ENCODE results near the gene NPAS4.
"Not testable (repeated sequence)": the region's sequence is repeated elsewhere in the genome, so short reads cannot be mapped to it uniquely, and the experiment has no call there.

The NPAS4 gene

DNA sequence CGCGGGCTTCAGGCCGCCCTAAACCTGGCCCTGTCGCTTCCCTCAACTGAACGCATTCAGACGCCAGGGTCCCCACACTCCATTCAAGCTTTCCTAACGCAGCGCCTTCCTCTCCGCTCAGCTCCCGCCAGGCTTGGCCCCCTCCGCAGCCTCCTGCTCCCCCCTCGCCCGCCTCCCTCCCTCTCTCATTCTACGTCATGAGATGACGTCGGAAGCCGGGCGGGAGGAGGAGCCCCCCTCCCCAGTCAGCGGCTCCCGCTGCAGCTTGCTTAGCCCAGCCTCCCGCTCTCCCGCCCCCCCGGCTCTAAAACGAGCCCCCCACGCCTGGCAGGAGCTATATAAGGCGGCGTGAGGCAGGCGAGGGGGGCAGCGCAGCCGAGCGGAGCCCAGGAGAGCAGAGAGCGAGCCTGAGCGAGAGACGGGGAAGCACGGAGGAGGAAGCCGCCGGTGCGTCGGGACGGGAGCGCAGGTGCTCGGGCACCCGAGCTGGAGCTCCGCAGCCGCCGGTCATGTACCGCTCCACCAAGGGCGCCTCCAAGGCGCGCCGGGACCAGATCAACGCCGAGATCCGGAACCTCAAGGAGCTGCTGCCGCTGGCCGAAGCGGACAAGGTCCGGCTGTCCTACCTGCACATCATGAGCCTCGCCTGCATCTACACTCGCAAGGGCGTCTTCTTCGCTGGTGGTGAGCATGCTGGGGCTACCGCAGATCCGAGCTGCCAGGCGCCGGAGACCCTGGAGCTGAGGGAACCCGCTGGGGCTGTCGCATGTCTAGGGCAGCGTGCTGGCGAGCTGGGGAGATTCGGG lies at the start of gene NPAS4:
TSS of gene NPAS4 (plus strand) at position 365 of the 806 bp plus-strand sequence. CDS start at position 510, 145 bp downstream.
- DNase-seq, result no peak

DNA sequence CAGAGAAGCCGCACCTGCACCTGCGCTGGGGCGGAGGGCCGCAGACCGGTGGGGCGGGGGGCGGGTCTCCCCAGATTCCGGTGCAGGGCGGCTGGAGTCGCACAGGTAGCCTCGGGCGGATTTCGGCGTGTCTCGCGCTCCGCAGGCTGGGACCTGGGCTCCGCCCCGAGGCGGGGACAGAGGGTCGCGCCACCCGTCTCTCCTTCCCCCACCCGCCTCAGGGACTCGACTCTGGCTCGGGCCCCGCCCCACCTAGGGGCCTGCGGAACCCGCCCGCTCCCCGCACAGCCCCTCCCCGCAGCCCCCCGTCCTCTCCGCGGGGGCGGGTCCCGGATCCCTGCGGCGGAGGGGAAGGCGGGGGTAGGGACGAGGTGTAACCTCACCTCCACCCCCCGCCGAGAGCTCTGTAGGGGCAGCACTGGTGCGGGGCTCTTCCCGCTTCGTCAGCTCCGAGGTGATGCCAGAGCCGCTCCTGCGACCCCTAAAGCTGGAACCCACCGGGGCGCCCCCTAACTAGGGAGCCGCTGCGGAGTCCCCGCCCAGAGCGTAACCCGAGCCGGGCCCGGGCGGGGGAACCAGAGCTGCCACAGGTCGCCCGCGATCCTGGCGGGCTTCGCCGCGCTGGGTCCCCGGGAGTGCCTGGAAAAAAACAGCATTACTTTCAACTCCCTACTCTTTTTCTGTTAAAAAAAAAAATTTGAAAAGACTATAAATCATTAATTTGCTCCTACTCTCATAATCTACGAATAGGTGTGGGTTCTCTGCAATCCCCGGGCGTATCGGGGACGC lies 49.0 kb upstream of the NPAS4 start, which contains the start of gene SLC29A2:
TSS of gene SLC29A2 (minus strand) at position 134 of the 789 bp plus-strand sequence. CDS start 169 bp downstream, outside the sequence.
- DNase-seq, result peak; percentile 85

DNA sequence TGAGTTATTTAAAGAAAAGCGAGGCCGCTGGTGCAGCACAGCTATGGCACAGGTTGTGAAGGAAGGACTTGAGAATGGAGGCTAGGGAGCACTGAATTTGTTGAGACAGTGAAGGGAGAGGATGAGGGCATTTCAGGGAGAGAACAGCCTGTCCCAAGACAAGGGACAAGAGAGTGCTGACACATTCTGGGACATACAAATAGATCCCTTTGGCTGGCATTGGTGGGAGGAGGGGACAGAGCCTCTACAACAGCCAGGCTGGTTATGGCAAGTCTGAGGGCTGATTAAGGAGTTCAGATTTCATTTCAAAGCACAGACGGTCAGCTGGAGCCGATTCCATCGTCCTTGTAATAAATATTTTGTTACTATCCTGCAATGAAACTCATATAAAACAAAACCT lies 47.6 kb upstream of the NPAS4 start:
- no peak for DNase-seq

DNA sequence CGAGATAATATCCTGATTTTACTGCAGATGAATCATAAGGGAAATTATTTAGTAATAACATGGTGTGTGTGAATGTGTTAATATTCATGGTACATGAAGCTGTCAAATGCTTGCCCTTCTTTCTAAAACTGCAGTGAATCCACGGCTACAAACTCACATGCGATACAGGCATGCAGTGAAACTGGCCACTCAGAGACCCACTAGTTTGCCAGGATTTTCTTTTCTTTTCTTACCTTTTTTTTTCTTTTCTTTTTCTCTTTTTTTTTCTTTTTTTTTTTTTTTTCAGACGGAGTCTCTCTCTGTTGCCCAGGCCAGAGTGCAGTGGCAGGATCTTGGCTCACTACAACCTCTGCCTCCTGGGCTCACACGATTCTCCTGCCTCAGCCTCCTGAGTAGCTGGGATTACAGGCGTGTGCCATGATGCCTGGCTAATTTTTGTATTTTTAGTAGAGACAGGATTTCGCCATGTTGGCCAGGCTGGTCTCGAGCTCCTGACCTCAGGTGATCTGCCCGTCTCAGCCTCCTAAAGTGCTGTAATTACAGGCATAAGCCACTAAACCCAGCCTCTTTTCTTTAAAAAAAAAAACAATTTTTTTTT lies 47.0 kb upstream of the NPAS4 start:
- DNase-seq, result not testable (repeated sequence)

- DNase-seq, result not testable (repeated sequence)
Measured at GRCh38 chr11:66380264-66380663, 40.6 kb upstream of the NPAS4 start.

- not testable (repeated sequence) for DNase-seq
Measured at GRCh38 chr11:66384316-66384715, 36.5 kb upstream of the NPAS4 start.

- DNase-seq, result peak; percentile 79
Measured at GRCh38 chr11:66386171-66387069, 34.4 kb upstream of the NPAS4 start.

DNA sequence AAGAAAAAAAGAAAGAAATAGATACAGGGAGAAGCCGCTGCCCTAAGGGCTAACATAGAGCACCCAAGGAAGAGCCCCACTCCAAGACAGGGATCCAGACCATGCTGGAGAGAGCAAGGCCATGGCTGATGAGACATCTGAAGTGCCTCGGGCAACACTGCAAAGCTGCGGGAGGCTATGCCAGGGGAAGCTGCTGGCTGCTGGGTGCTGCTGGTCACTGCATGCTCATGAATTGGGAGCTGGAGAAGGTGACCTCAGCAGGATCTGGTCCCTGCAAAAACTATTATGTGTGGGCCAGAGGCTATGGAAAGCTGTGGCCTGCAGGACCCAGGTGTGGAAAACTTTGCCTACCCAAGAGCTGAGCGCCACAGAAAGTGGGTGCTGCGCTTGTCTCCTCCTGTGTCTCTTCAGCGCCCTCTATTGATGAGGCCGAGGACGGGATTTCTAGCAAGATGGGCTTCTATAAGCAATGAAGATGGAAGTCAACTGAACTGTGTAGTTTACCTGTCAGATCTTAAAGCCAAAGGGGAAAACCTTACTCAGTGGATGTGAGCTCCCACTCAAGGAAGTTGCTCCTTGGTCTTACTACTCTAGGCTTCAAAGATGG lies 32.0 kb upstream of the NPAS4 start:
- DNase-seq, result peak; percentile 71

- no peak for DNase-seq
Measured at GRCh38 chr11:66391322-66391721, 29.5 kb upstream of the NPAS4 start.

DNA sequence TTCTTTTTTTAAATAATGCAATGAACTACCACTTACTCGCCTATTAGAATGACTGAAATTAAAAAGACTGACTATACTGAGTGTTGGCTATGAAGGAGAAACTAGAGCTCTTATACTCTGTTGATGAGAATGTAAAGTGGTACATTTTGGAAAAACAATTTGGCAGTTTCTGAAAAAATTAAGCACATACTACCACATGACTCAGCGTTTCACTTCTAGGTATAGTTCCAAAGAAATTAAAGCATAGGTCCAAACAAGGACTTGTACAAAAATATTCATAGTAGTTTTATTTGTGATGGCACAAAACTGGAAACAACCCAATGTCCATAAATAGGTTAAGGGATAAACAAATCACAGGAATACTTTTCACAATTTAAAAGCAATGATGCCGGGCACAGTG lies 26.9 kb upstream of the NPAS4 start:
- no peak for DNase-seq

GRCh38 chr11:66407651-66408050 lies 13.2 kb upstream of the NPAS4 start:
- DNase-seq, result no peak

DNA sequence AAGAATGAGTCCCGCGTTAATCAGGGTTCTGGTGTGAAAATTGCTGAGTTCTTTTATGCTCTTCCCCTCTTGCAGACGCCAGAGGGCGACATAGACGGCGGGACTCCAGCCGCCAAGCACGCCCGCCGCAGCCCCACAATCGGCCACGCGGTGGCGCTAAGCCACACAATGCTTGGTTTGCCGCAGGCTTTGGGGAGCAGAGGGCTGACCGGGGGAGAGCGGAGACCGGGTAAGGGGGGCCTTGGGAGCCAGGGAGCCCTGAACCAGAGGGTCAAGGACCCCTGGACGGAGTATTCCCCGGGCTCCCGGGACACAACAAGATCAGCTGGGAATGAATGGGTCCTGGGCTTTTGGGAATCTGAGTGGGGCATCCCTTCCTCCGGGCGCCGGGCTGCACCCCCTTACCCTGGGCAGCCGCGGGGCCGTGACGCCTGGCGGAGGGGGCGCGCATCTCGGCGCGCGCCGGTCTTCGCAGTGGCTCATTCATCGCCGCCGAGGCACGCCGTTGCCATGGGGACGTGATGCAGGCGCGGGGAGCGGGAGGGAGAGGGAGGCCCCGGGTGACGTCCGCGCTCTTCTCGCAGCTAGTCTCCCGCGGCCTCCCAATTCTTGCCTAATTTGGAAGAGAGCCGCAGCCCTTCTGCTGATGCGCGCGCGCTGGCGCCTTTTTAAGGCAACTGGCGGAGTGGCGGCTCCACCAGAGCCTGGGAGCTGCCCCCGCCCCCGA lies 12.2 kb upstream of the NPAS4 start:
- DNase-seq, result peak; percentile 83

DNA sequence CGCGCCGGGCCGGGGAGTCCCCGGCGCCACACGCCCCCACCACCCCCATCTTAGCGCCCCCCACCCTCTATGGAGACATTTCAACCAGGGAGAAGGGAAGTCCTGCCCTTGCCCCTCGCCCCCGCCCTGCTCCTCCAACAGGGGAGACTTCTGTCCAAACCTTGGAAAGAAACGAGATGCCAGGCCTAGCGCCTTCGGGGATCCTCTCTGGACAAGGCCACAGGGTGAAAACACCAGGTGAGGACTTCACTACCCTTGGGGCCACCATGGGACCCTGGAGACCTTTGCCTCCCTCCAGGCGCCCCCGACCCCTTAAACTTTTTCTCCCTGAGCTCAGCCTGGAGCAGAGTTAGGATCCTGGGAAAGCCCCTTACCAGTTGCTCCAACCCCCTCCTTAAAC lies 11.6 kb upstream of the NPAS4 start:
- DNase-seq, result no peak

DNA sequence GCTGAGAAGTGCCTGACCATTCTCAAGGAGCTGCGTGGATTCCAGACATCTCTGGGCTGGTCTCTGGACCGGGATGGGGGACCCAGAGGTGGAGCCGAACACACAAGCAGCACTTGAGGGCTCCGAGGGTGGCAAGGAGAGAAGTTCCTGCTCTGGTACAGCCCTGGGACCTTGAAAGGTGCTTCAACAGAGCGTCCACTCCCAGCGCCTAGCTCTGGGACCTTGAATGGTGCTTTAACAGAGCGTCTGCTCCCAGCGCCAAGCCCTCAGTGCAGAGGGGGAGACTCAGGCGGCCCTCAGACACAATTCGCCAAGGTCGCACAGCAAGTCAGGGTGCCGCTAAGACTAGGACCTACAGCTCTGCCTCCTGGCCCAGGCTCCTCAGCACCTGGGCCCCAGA lies 10.6 kb upstream of the NPAS4 start:
- no peak for DNase-seq

DNA sequence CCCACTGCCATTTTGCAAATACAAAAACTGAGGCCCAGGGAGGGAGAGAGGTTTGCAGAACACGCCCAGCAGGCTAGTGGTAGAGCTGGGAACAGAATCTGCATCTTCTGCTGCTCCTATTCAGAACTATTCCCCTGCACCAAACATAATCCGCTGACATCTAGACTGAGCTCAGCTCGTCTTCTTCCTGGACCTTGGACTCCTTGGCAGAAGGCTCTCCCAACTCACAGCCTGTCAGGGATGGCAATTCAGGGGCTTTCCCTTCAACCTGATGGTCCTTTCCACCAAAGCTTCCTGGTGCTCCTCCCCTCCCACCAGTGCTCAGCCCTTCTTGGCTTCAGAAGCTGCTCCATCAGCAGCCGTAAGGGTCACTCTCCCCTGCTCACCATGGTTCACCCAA lies 9.5 kb upstream of the NPAS4 start:
- DNase-seq, result no peak

- no peak for DNase-seq
Measured at GRCh38 chr11:66412110-66412509, 8.7 kb upstream of the NPAS4 start.

GRCh38 chr11:66413167-66413566 lies 7.7 kb upstream of the NPAS4 start:
- no peak for DNase-seq

GRCh38 chr11:66414120-66414934 lies 6.5 kb upstream of the NPAS4 start:
- no peak for DNase-seq

DNA sequence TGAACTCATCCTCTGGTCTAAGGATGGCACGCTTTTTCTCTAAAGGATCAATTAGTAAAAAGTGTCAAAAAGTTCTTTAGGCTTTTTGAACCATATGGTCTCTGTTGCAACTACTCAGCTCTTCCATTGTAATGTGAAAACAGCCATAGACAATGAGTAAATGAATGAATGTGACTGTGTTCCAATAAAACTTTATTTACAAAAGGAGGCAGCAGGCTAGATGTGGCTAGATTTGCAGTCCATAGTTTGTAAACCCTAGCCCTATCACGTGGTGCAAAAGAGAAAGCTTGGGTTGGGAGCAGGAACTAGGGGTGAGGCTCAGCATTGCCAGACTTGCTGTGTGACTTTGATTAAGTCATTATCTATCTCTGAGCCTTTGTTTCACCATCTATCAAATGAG lies 5.4 kb upstream of the NPAS4 start:
- DNase-seq, result no peak

DNA sequence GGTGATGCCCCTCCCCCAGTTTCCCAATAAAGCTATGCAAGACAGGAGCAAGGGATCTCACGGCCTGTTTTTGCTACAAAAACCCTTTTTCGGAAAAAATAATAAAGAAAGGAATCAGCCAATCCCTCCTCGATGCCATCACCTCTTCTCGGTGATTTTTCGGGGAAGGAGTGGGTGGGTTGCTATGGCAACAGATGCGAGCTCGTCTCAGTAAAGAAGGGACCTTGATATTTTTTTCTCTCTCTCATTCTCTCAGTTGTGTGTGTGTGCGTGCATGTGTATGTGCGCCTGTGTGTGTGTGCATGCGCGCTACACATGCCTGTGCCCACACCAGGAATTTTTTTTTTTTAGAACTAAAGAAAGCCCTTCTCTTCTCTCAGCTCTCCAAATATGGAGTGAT lies 3.8 kb upstream of the NPAS4 start:
- no peak for DNase-seq
